CD14-positive monocyte (primary cell): ENCODE data around the gene PHACTR2. TPM values are rescaled to one million over a fixed set of nuclear protein-coding genes. Genes with fewer than 3 reads are reported as not detected.
"Not testable (repeated sequence)": the region's sequence is repeated elsewhere in the genome, so short reads cannot be mapped to it uniquely, and the experiment has no call there.

Experiments
- DNase-seq, 3 donors: peaks; one replicate each; pipeline ENCODE4 v3.0.0-alpha.2; 2011 to 2022
- H2AFZ ChIP-seq: 2 replicates; pipeline ENCODE4 v1.6.0; 2012; ENCODE audit warnings: mild to moderate bottlenecking, low read depth, low read length, inconsistent platforms; ENCODE audit not compliant: insufficient read depth, poor library complexity, severe bottlenecking
- H3K27ac ChIP-seq, 2 donors: 1 replicate in 1 of 2; 2 replicates in 1 of 2; pipeline ENCODE4 v1.5.1; 2012 to 2013; ENCODE audit warnings: low read length in 2 of 2, control low read depth in 1 of 2, inconsistent platforms in 1 of 2, low read depth in 1 of 2, mild to moderate bottlenecking in 1 of 2
- H3K27me3 ChIP-seq, 2 donors: one replicate each; pipeline versions ENCODE4 v1.6.0 to v1.6.1; 2011 to 2013; ENCODE audit warnings: low read length in 2 of 2; ENCODE audit not compliant: control insufficient read depth in 2 of 2, insufficient read depth in 2 of 2
- H3K36me3 ChIP-seq, 2 donors: replicated peaks in 1 of 2; 1 replicate in 1 of 2; 2 replicates in 1 of 2; pipeline versions ENCODE4 v1.5.1 to v1.6.1; 2012 to 2013; ENCODE audit warnings: low read length in 2 of 2, control low read depth in 1 of 2, inconsistent platforms in 1 of 2, mild to moderate bottlenecking in 1 of 2; ENCODE audit not compliant: insufficient read depth in 2 of 2, control insufficient read depth in 1 of 2
- H3K4me1 ChIP-seq, 2 donors: 1 replicate in 1 of 2; 2 replicates in 1 of 2; pipeline versions ENCODE4 v1.5.1 to v1.6.1; 2012 to 2013; ENCODE audit warnings: low read length in 2 of 2, control low read depth in 1 of 2, inconsistent platforms in 1 of 2, mild to moderate bottlenecking in 1 of 2, moderate library complexity in 1 of 2; ENCODE audit not compliant: insufficient read depth in 2 of 2, control insufficient read depth in 1 of 2
- H3K4me2 ChIP-seq: replicated peaks from 2 replicates; pipeline ENCODE3; 2012; ENCODE audit warnings: low read length, moderate library complexity, mild to moderate bottlenecking; ENCODE audit not compliant: poor library complexity, severe bottlenecking; ENCODE audit errors: extremely low read depth
- H3K4me3 ChIP-seq, 3 experiments: fragments of 200-600 bp in 1 of 3; sonication (generic) in 1 of 3; replicated peaks in 1 of 3; 1 replicate in 2 of 3; 2 replicates in 1 of 3; pipeline ENCODE4 v1.5.1; 2011 to 2013; ENCODE audit warnings: low read length in 3 of 3, mild to moderate bottlenecking in 3 of 3, control low read depth in 2 of 3, low read depth in 2 of 3, inconsistent platforms in 1 of 3, moderate library complexity in 1 of 3
- H3K79me2 ChIP-seq: 2 replicates; pipeline ENCODE4 v1.6.0; 2012; ENCODE audit warnings: mild to moderate bottlenecking, control low read depth, inconsistent platforms, low read length, moderate library complexity; ENCODE audit not compliant: insufficient read depth
- H3K9ac ChIP-seq: 2 replicates; pipeline ENCODE4 v1.6.0; 2017; ENCODE audit warnings: low read length, mild to moderate bottlenecking; ENCODE audit not compliant: insufficient read depth, poor library complexity, severe bottlenecking
- H3K9me3 ChIP-seq, 2 donors: replicated peaks in 1 of 2; 1 replicate in 1 of 2; 2 replicates in 1 of 2; pipeline versions ENCODE4 v1.5.1 to v1.6.1; 2012 to 2013; ENCODE audit warnings: low read length in 2 of 2, control low read depth in 1 of 2; ENCODE audit not compliant: control insufficient read depth in 1 of 2, insufficient read depth in 1 of 2
- H4K20me1 ChIP-seq: 2 replicates; pipeline ENCODE4 v1.6.0; 2012; ENCODE audit warnings: mild to moderate bottlenecking, low read length, control low read depth, moderate library complexity; ENCODE audit not compliant: insufficient read depth
- H3K27ac Mint-ChIP-seq, 7 donors: one replicate each; pipeline ENCODE4 v1.8.0; 2020; ENCODE audit warnings: mild to moderate bottlenecking in 7 of 7, mixed read lengths in 7 of 7, moderate library complexity in 6 of 7, inconsistent platforms in 2 of 7
- H3K27me3 Mint-ChIP-seq, 3 donors: one replicate each; pipeline ENCODE4 v1.8.0; 2021 to 2022; ENCODE audit warnings: low read depth in 3 of 3, mild to moderate bottlenecking in 3 of 3, mixed read lengths in 3 of 3, moderate library complexity in 3 of 3, inconsistent platforms in 1 of 3
- H3K36me3 Mint-ChIP-seq, 2 donors: one replicate each; pipeline ENCODE4 v1.8.0; 2020; ENCODE audit warnings: mixed read lengths in 2 of 2, inconsistent platforms in 1 of 2, mild to moderate bottlenecking in 1 of 2
- H3K4me1 Mint-ChIP-seq: one replicate; pipeline ENCODE4 v1.8.0; 2020; ENCODE audit warnings: mild to moderate bottlenecking, mixed read lengths
- H3K4me3 Mint-ChIP-seq, 2 donors: one replicate each; pipeline ENCODE4 v1.8.0; 2020; ENCODE audit warnings: mild to moderate bottlenecking in 2 of 2, mixed read lengths in 2 of 2, moderate library complexity in 1 of 2
- H3K9me3 Mint-ChIP-seq, 7 donors: one replicate each; pipeline ENCODE4 v1.8.0; 2020 to 2022; ENCODE audit warnings: mixed read lengths in 7 of 7, mild to moderate bottlenecking in 6 of 7, moderate library complexity in 6 of 7, inconsistent platforms in 2 of 7
- WGBS: methylation state at CpG from one replicate; pipeline ENCODE4 v1.1.5; 2013; ENCODE audit warnings: missing lambda C conversion rate; ENCODE audit not compliant: insufficient coverage; 5-methylcytosine and 5-hydroxymethylcytosine counted together
- intact Hi-C, 2 donors: fragments of 100-400 bp; cut with micrococcal nuclease; formaldehyde crosslinking; loops; one replicate each; pipeline versions ENCODE4 v1.15.0 to v1.15.1; 2023
- polyA plus RNA-seq, 3 donors: library from polyadenylated mRNA; depleted of rRNA in 1 of 3; unstranded in 2 of 3; stranded (reverse) in 1 of 3; fragments of 300-500 nt in 2 of 3; fragments of >200 nt in 1 of 3; fragmentation: Illumina TruSeq in 2 of 3; gene quantifications; 1 replicate in 2 of 3; 2 replicates in 1 of 3; pipeline ENCODE4 v1.2.3, GENCODE V29; 2012 to 2021
- TF ChIP-seq, protein P1 (sequence below): fragments of 200-600 bp; IDR thresholded peaks from one replicate; pipeline ENCODE4 v1.8.0; 2022; ENCODE audit warnings: antibody characterized with exemption, mild to moderate bottlenecking

PHACTR2 gene
- polyA plus RNA-seq, 3 donors, result 9.6 to 11.6 (median 11.2) TPM

DNA sequence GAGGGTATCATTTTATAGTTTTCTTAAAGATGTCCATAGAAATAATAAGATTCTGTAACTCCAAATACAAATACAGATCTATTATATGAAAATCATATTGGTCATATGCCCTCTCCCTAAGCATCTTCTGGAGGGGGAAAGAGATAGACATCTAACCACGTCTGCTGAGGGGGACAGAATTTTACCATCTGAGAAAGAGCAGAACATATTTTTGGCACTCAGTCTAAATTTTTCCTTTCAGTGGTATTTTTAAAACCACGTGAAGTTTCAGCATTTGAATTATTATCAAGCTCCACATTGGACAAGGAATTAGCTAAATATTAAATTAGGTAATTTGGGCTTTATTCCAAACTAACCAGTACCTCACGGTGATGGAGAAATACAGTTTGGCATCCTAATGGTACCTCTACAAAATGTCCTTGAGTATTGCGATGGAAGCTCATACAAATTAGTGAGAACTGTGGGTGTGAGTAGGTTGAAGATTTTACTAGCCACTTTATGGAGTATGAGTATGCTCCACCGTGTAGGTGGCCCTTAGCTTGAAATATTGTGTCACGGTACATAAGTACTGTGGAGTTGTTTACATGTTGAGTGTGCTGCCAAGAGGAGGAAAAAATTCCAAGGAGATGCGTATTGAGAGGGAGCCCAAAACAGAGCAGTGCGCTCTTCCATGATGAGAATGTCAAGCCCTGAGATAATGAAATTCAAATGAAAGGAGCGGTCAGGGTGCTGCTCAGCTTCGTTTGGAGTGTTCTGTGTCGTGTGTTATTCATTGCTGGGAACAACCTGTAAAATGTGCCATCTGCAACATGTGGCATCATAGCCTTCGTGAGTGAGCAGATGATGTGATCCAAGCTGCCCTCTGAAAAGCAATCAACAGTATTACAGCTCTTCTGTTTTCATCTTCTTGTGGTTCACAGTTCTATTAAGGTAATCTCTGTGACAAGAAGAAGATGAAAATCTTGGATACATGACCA lies 48.4 kb upstream of the PHACTR2 start:
- intact Hi-C loops, result no loop called here
- Histone ChIP-seq H3K27me3 (no peaks in the 10 kb centered on the region), H3K9me3 (no peaks in the 10 kb centered on the region), H3K4me1 (no peaks in the 10 kb centered on the region), H3K27ac (no peak overlapping the region), H3K4me2 (no peak overlapping the region), H4K20me1 (peaks cover 52% of the 10 kb centered on the region), H2AFZ (no peak overlapping the region), H3K79me2 (peaks cover 34% of the 10 kb centered on the region), H3K36me3 (no peaks in the 10 kb centered on the region), H3K9ac (no peak overlapping the region), H3K4me3 (no peak overlapping the region)
- peaks cover 6% of the 10 kb centered on the region for H3K4me1 Mint-ChIP-seq
- peaks cover 0 to 2% (median 0%) of the 10 kb centered on the region in 7 donors for H3K9me3 Mint-ChIP-seq
- peaks cover 0 to 3% of the 10 kb centered on the region in 2 donors for H3K36me3 Mint-ChIP-seq
- H3K27ac Mint-ChIP-seq, result peak overlapping the region in 1 of 7 donors; percentile 50
- 98% methylated on average over 7 of the region's 12 CpGs for WGBS
- H3K4me3 Mint-ChIP-seq, result no peak overlapping the region
- TF ChIP-seq, protein P1, sequence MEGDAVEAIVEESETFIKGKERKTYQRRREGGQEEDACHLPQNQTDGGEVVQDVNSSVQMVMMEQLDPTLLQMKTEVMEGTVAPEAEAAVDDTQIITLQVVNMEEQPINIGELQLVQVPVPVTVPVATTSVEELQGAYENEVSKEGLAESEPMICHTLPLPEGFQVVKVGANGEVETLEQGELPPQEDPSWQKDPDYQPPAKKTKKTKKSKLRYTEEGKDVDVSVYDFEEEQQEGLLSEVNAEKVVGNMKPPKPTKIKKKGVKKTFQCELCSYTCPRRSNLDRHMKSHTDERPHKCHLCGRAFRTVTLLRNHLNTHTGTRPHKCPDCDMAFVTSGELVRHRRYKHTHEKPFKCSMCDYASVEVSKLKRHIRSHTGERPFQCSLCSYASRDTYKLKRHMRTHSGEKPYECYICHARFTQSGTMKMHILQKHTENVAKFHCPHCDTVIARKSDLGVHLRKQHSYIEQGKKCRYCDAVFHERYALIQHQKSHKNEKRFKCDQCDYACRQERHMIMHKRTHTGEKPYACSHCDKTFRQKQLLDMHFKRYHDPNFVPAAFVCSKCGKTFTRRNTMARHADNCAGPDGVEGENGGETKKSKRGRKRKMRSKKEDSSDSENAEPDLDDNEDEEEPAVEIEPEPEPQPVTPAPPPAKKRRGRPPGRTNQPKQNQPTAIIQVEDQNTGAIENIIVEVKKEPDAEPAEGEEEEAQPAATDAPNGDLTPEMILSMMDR, result no peak
- DNase-seq, result no peak
- H3K27me3 Mint-ChIP-seq, result peaks cover 0 to 2% (median 2%) of the 10 kb centered on the region in 3 donors

DNA sequence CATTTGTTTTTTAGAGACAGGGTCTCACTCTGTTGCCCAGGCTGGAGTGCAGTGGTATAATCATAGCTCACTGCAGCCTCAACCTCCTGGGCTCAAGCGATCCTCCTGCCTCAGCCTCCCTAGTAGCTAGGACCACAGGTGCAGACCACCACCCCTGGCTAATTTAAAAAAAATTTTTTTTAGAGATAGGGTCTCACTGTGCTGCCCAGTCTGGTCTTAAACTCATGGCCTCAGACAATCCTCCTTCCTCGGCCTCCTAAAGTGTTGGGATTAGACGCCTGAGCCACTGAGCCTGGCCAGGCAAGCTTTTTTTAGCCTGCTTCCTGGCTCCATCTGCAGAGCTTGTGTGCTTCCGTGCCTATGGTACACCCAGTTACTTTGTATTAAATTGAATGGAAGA lies 46.6 kb upstream of the PHACTR2 start:
- H3K9me3 ChIP-seq, H3K27me3 Mint-ChIP-seq, H3K4me2 ChIP-seq, H3K27ac Mint-ChIP-seq, H3K9ac ChIP-seq, H3K4me1 ChIP-seq, H3K27me3 ChIP-seq, H3K36me3 ChIP-seq, H3K4me1 Mint-ChIP-seq, H3K36me3 Mint-ChIP-seq, H3K4me3 Mint-ChIP-seq, H3K27ac ChIP-seq, H3K9me3 Mint-ChIP-seq, H3K4me3 ChIP-seq, DNase-seq, H2AFZ ChIP-seq, intact Hi-C loops: not testable (repeated sequence)
- Histone ChIP-seq H4K20me1 (peaks cover 49% of the 10 kb centered on the region), H3K79me2 (peaks cover 39% of the 10 kb centered on the region)
- 100% methylated on average over 1 of the region's 4 CpGs for WGBS
